NCI-H2107 (cell line): ENCODE results near the gene MYO1A.
"Not testable (repeated sequence)": the region's sequence is repeated elsewhere in the genome, so short reads cannot be mapped to it uniquely, and the experiment has no call there.

Experiments used
- DNase-seq: peaks from one replicate; lab custom pipeline; 2025; lab: John Stamatoyannopoulos, UW

MYO1A gene

GRCh38 chr12:57046947-57047890 is 2.7 kb downstream of the MYO1A start:
- no peak for DNase-seq

DNA sequence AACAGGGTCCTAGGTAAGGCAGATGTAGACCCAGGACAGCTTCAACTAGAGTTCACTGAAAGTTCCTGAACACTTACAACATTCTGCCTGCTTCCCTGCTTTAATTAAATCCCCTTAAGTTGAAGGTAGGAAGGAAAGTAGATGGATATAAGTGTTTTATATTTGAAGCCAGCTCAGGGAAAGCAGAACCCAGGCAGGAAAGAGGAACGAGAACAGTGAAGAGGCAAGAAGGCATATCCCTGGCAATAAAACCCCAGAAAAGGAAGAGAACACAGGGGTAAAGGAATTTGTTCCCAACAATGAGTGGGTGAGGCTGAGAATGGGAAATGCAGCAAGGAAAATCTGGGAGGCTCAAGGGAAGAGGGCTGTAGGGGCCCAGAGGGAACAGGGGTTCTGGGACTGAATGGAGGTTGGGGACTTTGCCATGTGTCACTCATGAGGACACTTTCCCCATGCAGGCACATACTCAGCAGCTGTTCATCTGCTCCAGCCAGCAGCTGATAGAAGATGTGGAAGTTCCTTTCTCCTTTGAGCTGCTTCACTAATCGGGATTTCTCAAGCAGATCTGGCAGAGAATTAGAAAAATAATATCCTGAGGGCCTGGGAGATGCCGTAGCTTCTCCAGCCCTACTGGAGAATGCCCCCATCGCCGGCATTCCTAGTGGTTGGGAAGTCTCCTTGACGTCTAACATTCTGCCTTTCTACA is 3.7 kb downstream of the MYO1A start:
- DNase-seq: no peak

DNA sequence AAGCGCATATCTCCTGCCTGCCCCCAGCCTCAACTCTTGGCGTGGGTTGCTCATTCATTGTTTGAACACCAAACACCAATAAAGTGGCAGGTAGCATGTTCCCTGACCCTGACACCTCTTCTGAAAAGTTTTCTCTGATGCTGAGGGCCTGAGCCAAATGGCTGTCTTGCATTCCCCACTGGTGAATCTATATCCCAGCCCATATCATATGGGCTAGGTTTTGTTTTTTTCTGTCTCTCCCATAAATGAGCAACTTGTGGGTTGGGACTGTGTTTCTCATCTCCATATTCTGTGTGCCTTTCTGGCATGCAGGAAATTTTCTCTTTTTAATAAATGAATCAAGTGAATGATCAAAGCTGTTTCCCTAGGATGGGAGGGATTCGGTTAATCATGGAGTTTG is 5.0 kb downstream of the MYO1A start:
- no peak for DNase-seq

- no peak for DNase-seq
These were observed 5.5 kb downstream of the MYO1A start for GRCh38 chr12:57044468-57044867.

GRCh38 chr12:57042695-57043094 is 7.2 kb downstream of the MYO1A start:
- DNase-seq: no peak

GRCh38 chr12:57040750-57041149 is 9.2 kb downstream of the MYO1A start:
- DNase-seq: no peak

- no peak for DNase-seq
These were observed 9.7 kb downstream of the MYO1A start for GRCh38 chr12:57040211-57040610.

DNA sequence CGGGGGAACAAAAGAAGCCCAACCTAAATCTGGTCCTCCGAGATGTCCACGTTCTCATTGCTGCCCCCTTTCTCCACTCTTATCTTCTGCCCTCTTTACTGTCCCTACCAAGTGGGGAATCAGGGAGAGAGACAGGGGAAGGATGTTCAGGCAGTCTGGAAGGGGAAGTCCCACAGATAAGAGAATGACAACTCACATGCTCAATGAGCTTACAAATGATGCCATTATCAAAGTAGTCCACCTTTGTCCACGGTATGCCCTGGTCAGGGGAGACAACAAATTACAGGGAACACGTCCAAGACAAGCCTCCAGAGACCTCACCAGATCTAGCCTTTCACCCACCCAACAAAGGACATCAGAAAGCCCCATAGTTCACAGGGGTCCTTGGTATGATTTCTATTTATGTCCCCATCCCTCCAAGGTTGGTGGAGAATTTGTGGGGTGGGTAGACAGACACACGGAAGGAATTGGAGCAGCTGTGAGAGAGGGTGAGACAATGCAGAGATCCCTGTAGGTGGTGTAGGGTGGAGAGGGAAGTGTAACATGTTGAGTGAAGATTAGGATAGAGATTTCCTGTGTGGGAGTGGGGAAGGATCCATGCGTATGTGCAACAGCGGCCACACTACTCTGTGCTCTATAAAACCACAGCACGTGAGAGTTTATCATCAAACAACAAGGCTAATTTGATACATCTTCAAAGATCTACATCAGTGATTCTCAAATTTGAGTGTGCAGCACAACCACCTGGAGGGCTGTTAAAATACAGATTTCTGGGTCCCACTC is 10.7 kb downstream of the MYO1A start:
- no peak for DNase-seq

- no peak for DNase-seq
These were observed 12.7 kb downstream of the MYO1A start for GRCh38 chr12:57037264-57037663.

DNA sequence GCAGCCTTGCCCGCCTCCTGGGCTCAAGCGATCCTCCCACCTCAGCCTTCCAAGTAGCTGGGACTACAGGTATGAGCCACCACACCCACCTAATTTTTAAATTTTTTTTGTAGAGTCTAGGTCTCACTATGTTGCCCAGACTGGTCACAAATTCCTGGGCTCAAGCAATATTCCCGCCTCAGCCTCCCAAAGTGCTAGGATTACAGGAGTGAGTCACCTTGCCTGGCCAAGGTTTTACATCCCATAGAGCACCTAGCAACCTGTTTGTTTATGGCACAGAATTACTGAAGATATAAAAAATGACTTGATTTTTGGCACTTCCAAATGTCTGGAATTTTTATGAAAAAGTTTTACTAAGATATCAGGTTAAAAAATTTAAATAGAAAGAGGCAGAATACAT is 16.5 kb downstream of the MYO1A start:
- DNase-seq: no peak

GRCh38 chr12:57031789-57032188 is 18.1 kb downstream of the MYO1A start:
- DNase-seq: no peak

DNA sequence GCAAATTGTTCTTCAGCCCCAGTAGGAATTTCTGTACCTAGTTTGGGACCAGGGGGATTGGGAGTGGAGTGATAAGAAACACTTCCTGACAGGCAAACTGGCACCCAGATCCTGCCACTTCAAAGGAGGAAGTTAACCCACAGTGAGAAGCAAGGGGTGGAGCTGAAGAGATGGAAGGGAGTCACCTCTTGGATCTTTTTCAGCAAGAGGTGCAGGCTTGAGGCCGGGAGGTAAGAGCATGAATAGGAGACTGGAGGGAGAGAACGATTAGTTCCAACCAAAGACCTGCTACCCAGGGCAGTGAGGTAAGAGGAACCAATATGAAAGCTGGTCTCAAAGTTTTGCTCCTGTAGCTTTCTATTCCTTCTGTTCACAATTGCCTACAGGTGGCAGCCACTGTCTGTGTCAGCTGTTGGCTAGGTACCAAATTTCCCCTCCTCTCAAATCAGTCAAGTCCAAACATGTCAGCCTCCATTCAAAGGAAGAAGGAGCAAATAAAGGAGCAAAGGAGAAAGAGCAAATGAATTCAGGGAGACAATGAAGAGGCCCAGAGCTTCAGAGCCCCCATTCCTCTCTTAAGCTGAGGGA is 18.7 kb downstream of the MYO1A start:
- peak; percentile 41 for DNase-seq

DNA sequence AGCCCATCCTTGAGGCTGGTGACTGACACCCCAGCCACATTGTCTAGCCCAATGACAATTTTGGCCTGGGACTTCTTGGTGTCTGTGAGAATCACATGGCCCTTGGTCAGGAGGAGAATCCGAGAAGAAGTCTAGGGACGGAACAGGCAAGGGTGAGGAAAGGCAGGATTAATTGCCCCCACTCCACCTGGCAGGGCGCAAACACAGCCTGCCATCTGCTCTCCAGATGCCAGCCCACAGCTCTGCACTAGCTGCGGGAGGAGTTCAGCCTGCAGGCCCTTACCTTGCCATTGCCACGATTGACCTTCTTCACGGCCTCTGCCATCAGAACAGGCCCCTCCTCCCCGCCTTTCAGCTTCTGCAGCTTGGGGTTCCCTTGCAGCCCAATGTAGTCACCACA is 20.5 kb downstream of the MYO1A start:
- no peak for DNase-seq

DNA sequence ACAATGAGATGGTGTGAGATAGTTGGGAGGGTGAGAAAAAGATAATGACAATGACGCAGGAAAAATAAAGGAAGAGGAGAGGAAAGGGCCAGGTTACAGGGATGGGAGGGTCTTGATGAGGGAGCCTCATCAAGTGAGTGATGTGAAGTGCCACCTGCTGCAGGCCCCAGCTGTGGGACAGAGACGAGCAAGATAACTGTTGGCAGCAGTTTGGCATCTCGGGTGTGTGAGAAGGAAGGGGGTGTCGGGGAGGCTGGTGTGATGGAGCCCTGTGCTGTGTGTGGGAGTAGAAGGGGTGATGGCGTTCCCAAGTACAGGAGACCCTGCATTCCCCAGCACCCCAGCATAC is 22.1 kb downstream of the MYO1A start:
- no peak for DNase-seq

DNA sequence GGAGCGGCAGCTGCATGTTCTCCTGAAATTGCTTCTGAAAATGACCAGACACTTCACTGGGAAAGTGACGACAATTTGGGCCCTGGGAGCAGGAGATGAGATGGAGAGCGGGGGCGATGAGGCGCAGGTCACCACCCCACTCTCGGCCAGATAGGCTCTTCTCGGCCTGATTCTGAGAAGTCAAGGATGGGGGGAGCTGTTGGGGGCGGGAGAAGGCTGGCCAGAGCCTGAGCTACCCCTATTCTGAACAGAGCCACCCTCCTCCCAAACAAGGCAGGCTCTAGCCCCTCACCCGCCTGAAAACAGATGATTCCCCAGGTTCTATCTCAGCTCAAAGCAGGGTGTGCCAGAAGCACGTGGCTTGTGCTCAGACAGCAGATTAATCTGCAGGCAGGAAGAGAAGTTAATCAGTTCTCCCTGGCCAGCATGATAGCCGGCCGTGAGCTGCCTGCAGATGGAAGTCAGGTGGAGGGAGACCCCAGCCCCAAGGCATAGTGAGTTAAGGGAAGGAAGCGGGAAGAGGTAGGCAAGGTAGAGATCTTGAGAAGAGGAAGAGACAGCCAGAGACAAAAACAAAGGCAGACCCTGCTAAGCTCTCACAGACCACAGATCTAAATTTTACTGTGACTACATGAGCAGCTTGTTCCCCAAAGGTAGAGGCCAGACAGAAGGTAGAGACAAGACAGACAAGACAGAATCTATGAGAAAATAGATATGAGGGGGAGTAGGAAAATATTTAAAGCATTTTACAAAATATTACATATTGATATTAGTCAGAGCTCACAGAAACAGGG is 22.7 kb downstream of the MYO1A start:
- DNase-seq: no peak

GRCh38 chr12:57025196-57025595 is 24.7 kb downstream of the MYO1A start:
- no peak for DNase-seq

DNA sequence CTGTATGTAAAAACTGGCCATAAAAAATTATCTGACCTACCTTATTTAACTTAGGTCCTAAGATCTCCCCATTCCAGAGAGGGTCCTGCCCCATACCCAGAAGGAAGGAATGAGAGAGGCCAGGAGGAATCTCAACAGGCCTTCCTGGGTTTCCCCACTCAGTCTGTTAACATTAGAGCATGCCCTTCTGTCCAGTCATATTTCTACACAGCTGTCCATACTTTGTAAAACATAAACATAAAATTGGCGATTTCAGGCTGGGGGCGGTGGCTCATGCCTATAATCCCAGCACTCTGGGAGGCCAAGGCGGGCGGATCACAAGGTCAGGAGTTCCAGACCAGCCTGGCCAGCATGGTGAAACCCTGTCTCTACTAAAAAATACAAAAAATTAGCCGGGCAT is 27.6 kb downstream of the MYO1A start:
- DNase-seq: not testable (repeated sequence)

DNA sequence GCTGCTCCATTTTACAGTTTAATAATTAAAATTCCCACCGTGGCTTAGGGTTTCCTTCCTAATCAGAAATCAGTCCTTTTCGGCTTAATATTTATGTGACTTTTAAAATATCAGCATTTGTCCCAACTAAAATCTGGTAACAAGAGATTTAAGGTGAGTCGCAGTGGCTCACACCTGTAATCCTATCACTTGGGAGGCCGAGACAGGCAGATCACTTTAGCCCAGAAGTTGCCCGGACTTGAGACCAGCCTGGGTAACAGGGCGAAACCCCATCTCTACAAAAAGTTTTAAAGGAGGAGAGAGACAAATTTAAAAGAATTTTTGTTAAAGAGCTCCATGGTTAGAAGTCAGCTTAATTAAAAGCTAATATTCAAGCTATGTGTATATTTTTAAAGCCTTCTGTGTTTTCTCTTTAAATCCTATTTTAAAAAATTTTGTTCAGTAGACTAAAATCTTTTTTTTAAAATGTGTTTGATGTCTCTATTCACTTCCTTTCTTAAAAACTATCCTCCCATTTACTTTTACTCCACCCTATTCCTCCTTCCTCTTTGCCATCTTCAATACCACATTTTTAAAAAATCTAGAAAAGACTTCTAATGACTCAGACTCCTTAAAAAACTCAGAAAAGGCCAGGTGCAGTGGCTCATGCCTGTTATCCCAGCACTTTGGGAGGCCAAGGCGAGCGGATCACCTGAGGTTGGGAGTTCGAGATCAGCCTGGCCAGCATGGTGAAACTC is 29.8 kb downstream of the MYO1A start:
- DNase-seq: no peak

GRCh38 chr12:57018906-57019305 is 31.0 kb downstream of the MYO1A start:
- no peak for DNase-seq

GRCh38 chr12:57018353-57018752 is 31.6 kb downstream of the MYO1A start:
- not testable (repeated sequence) for DNase-seq

DNA sequence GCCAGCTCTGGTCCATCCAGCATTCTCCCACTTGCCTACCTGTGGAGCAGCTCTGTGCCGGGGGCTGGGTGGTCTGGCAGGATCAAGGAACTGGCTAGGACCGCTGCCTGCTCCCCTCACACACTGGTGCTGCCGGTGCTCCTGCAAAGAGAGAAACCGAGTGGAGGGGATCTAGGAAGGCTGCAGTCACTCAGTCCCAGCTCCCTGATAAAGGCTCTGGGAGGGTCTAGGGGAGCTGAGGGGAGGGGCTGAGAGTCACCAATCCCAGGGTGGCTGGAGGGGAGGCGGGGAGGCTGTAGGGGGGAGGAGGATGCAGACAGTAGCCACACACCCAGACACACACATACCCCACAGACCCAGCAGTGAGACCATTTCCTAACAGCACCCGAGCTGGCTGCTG is 33.6 kb downstream of the MYO1A start, which contains the start of gene TAC3:
Gene TAC3, minus strand, starts transcription at position 182 of the 400 bp plus-strand sequence. CDS start 732 bp downstream, outside the sequence.
- DNase-seq: no peak
